K562 (cell line): ENCODE results near the gene FMN1. TPM values are rescaled to one million over a fixed set of nuclear protein-coding genes. Genes with fewer than 3 reads are reported as not detected.

Experiments used
- ATAC-seq: fragments of 200-7000 bp; cut with Tn5 transposase; 3 replicates; pipeline ENCODE4 v1.9.1; 2020; ENCODE audit warnings: moderate library complexity
- BruUV-seq: library from RNA; stranded (reverse); fragments of 400-500 nt; replicated peaks from 2 replicates; lab custom pipeline; 2021; lab: Mats Ljungman, UMichigan
- CTCF ChIA-PET: fragments of 300-600 bp; formaldehyde crosslinking; extraction: SDS; loops from one replicate; lab custom pipeline; 2021; ENCODE audit warnings: low intra/inter-chr PET ratio; lab: Yijun Ruan, JAX
- POLR2A ChIA-PET: fragments of 300-600, 350-650 bp; sonication (Branson Sonifier 250); formaldehyde crosslinking; extraction: SDS; loops from one replicate; lab custom pipeline; 2021; ENCODE audit warnings: antibody characterized with exemption, inconsistent platforms; lab: Yijun Ruan, JAX
- DNase-seq, 4 experiments: peaks; one replicate each; pipeline versions ENCODE4 v3.0.0 to v3.0.0-alpha.2; 2011 to 2018; ENCODE audit warnings: low spot score in 3 of 4, mixed read lengths in 3 of 4; ENCODE audit errors: extremely low read depth in 1 of 4
- FAIRE-seq: peaks from 2 replicates; lab custom pipeline; 2011; peaks lifted over from hg19 to GRCh38; lab: Jason Lieb, UNC
- H2AFZ ChIP-seq: 2 replicates; pipeline ENCODE4 v1.6.0; 2011; ENCODE audit warnings: low read depth, low read length, control low read depth, inconsistent platforms
- H3K27ac ChIP-seq: fragments of 200-600 bp; 3 replicates; pipeline ENCODE4 v1.8.0; 2011; ENCODE audit warnings: low read depth, mild to moderate bottlenecking, control low read depth, inconsistent platforms, low read length, moderate library complexity, mixed read lengths; ENCODE audit errors: extremely low read depth
- H3K27me3 ChIP-seq, 2 experiments: fragments of 300-600 bp in 1 of 2; 2 replicates in 1 of 2; 3 replicates in 1 of 2; pipeline versions ENCODE4 v1.6.0 to v1.8.0; 2011; ENCODE audit warnings: inconsistent platforms in 2 of 2, low read length in 2 of 2, mild to moderate bottlenecking in 1 of 2, mixed read lengths in 1 of 2, moderate library complexity in 1 of 2; ENCODE audit not compliant: control insufficient read depth in 2 of 2, insufficient read depth in 2 of 2
- H3K36me3 ChIP-seq: fragments of 300-600 bp; 3 replicates; pipeline ENCODE4 v1.8.0; 2011; ENCODE audit warnings: mild to moderate bottlenecking, low read length, inconsistent platforms; ENCODE audit not compliant: control insufficient read depth, insufficient read depth
- H3K4me1 ChIP-seq, 2 experiments: fragments of 200-600 bp in 1 of 2; replicated peaks in 1 of 2; 2 replicates in 1 of 2; 3 replicates in 1 of 2; pipeline versions ENCODE4 v1.5.1 to v1.8.0; 2011; ENCODE audit warnings: inconsistent platforms in 2 of 2, low read length in 2 of 2, mild to moderate bottlenecking in 1 of 2, mixed read lengths in 1 of 2, moderate library complexity in 1 of 2; ENCODE audit not compliant: control insufficient read depth in 2 of 2, insufficient read depth in 2 of 2
- H3K4me2 ChIP-seq: 2 replicates; pipeline ENCODE4 v1.6.1; 2011; ENCODE audit warnings: low read length, control low read depth, inconsistent platforms, mixed read lengths; ENCODE audit not compliant: insufficient read depth
- H3K4me3 ChIP-seq: fragments of 200-600 bp; sonication (generic), shearing (Covaris generic); 2 replicates; pipeline ENCODE4 v1.5.1; 2016; ENCODE audit warnings: control low read depth, inconsistent platforms
- H3K79me2 ChIP-seq: fragments of 200-600 bp; 3 replicates; pipeline ENCODE4 v1.8.0; 2011; ENCODE audit warnings: low read length, inconsistent platforms; ENCODE audit not compliant: control insufficient read depth, insufficient read depth
- H3K9ac ChIP-seq, 2 experiments: 2 replicates each; pipeline versions ENCODE4 v1.6.0 to v1.6.1; 2011; ENCODE audit warnings: low read depth in 2 of 2, low read length in 2 of 2, control low read depth in 1 of 2, inconsistent platforms in 1 of 2, mild to moderate bottlenecking in 1 of 2, mixed read lengths in 1 of 2; ENCODE audit not compliant: insufficient read depth in 1 of 2
- H3K9me1 ChIP-seq: one replicate; pipeline ENCODE4 v1.6.0; 2011; ENCODE audit warnings: inconsistent platforms, mild to moderate bottlenecking, low read length, moderate library complexity; ENCODE audit not compliant: control insufficient read depth, insufficient read depth
- H3K9me3 ChIP-seq: replicated peaks from 2 replicates; pipeline ENCODE4 v1.5.1; 2011; ENCODE audit warnings: low read depth, low read length, inconsistent platforms; ENCODE audit not compliant: control insufficient read depth, insufficient read depth
- H4K20me1 ChIP-seq: replicated peaks from 2 replicates; pipeline ENCODE4 v1.6.1; 2011; ENCODE audit warnings: low read length, inconsistent platforms, mixed read lengths; ENCODE audit not compliant: control insufficient read depth, insufficient read depth
- ARID1B ChIP-seq: fragments of 450-650 bp; IDR thresholded peaks from 2 replicates; pipeline ENCODE4 v1.6.1; 2016; ENCODE audit warnings: antibody characterized with exemption, mild to moderate bottlenecking, inconsistent platforms
- BCL6 ChIP-seq: fragments of 250-450 bp; sonication (Bioruptor Pico); IDR thresholded peaks from 2 replicates; pipeline ENCODE4 v1.4.0; 2020
- CBFB ChIP-seq: sonication (generic); formaldehyde crosslinking; IDR thresholded peaks from 2 replicates; pipeline ENCODE4 v1.4.0; 2020; ENCODE audit warnings: mild to moderate bottlenecking, missing genetic modification reagents
- CC2D1A ChIP-seq: fragments of 450-650 bp; IDR thresholded peaks from 2 replicates; pipeline ENCODE4 v1.6.1; 2017; ENCODE audit warnings: mild to moderate bottlenecking
- ELF4 ChIP-seq: fragments of 450-650 bp; formaldehyde crosslinking; IDR thresholded peaks from 2 replicates; pipeline ENCODE4 v1.4.0; 2022; ENCODE audit warnings: missing genetic modification characterization
- ESRRB ChIP-seq: fragments of 250-450 bp; sonication (Bioruptor Pico); IDR thresholded peaks from 2 replicates; pipeline ENCODE4 v1.5.0; 2020; ENCODE audit warnings: mild to moderate bottlenecking, moderate library complexity, borderline replicate concordance
- ETS2 ChIP-seq: IDR thresholded peaks from 2 replicates; pipeline ENCODE4 v1.6.1; 2016; ENCODE audit warnings: borderline replicate concordance, missing genetic modification characterization, mild to moderate bottlenecking, moderate library complexity, missing compliant biosample characterization; ENCODE audit not compliant: poor library complexity, severe bottlenecking
- FOXO4 ChIP-seq: fragments of 450-650 bp; formaldehyde crosslinking; IDR thresholded peaks from 2 replicates; pipeline ENCODE4 v1.4.0; 2020; ENCODE audit warnings: mild to moderate bottlenecking, moderate library complexity
- HOMEZ ChIP-seq: fragments of 250-450 bp; sonication (Bioruptor Pico); IDR thresholded peaks from 2 replicates; pipeline ENCODE4 v1.4.0; 2020; ENCODE audit warnings: mild to moderate bottlenecking, moderate library complexity
- MAFF ChIP-seq: IDR thresholded peaks from 2 replicates; pipeline ENCODE4 v1.6.1; 2012; ENCODE audit warnings: low read length, improper control_type of control experiment
- MYBL2 ChIP-seq, 2 experiments: fragments of 450-650 bp in 1 of 2; sonication (generic) in 1 of 2; formaldehyde crosslinking in 1 of 2; IDR thresholded peaks; 2 replicates each; pipeline versions ENCODE4 v1.6.1 to v1.8.1; 2017 to 2022; ENCODE audit warnings: borderline replicate concordance in 1 of 2, inconsistent platforms in 1 of 2, low read depth in 1 of 2, mild to moderate bottlenecking in 1 of 2, missing genetic modification reagents in 1 of 2, moderate library complexity in 1 of 2
- PHB ChIP-seq: fragments of 250-450 bp; sonication (Bioruptor Pico); IDR thresholded peaks from 2 replicates; pipeline ENCODE4 v1.5.0; 2021
- RNF2 ChIP-seq: sonication (generic); IDR thresholded peaks from 2 replicates; pipeline ENCODE4 v1.6.1; 2016
- TCF15 ChIP-seq: fragments of 250-450 bp; sonication (Bioruptor Pico); IDR thresholded peaks from 2 replicates; pipeline ENCODE4 v1.8.0; 2022; ENCODE audit warnings: moderate library complexity, mild to moderate bottlenecking, inconsistent platforms
- ZNF134 ChIP-seq: fragments of 250-450 bp; sonication (Bioruptor Pico); conservative IDR thresholded peaks from 2 replicates; pipeline ENCODE4 v1.4.0; 2020
- ZNF140 ChIP-seq: fragments of 250-450 bp; sonication (Bioruptor Pico); IDR thresholded peaks from 2 replicates; pipeline ENCODE4 v1.8.0; 2021; ENCODE audit warnings: moderate library complexity, mild to moderate bottlenecking, inconsistent platforms
- ZNF3 ChIP-seq: fragments of 250-450 bp; sonication (Bioruptor Pico); IDR thresholded peaks from 2 replicates; pipeline ENCODE4 v1.5.0; 2021; ENCODE audit warnings: mild to moderate bottlenecking, moderate library complexity
- ZNF511 ChIP-seq: sonication (generic); formaldehyde crosslinking; IDR thresholded peaks from 2 replicates; pipeline ENCODE4 v1.8.0; 2022; ENCODE audit warnings: mild to moderate bottlenecking, missing genetic modification reagents
- ZNF764 ChIP-seq: fragments of 250-450 bp; sonication (Bioruptor Pico); IDR thresholded peaks from 2 replicates; pipeline ENCODE4 v1.4.0; 2020; ENCODE audit warnings: low read depth, mild to moderate bottlenecking, moderate library complexity
- WGBS: fragments of 100-300 bp; shearing (Covaris generic); methylation state at CpG from one replicate; pipeline ENCODE4 v1.1.6; 2016; ENCODE audit warnings: low coverage, mixed read lengths; ENCODE audit not compliant: insufficient coverage; ENCODE audit errors: missing lambda C conversion rate; 5-methylcytosine and 5-hydroxymethylcytosine counted together
- in situ Hi-C: fragments of 300-500 bp; cut with MboI; formaldehyde crosslinking; loops from 4 replicates; pipeline ENCODE4 v1.15.0; 2018; ENCODE audit warnings: inconsistent platforms, mixed read lengths
- intact Hi-C: fragments of 100-400 bp; cut with micrococcal nuclease; formaldehyde crosslinking; loops from 2 replicates; pipeline ENCODE4 v1.14.2; 2022
- polyA plus RNA-seq, 8 experiments: library from polyadenylated mRNA; depleted of rRNA in 4 of 8; stranded (reverse) in 5 of 8; unstranded in 3 of 8; fragments of >200 nt; fragmentation: Nextera tagmentation in 2 of 8; fragmentation: Illumina TruSeq in 1 of 8; extraction: Ambion mirVana in 2 of 8; extraction: Trizol in 1 of 8; gene quantifications; 2 replicates each; pipeline versions ENCODE4 v1.2.1 to v1.2.3, GENCODE V29; 2011 to 2014; ENCODE audit warnings: inconsistent platforms in 1 of 8, missing spikeins in 1 of 8
- total RNA-seq, 7 experiments: library from RNA; depleted of rRNA in 6 of 7; stranded (reverse); fragments of >200 nt in 6 of 7; fragmentation: Illumina TruSeq in 2 of 7; extraction: Trizol in 2 of 7; gene quantifications; 2 replicates each; pipeline versions ENCODE4 v1.2.1 to v1.2.3, GENCODE V29; 2011 to 2021; ENCODE audit warnings: low replicate concordance in 1 of 7

The FMN1 gene
- total and polyA plus RNA-seq, 9 of the 15 experiments (the other 6 are each of a cell fraction or from before 2014, with no cell fraction given), result 0.03 to 0.07 (median 0.04) TPM; not detected in 6

- Histone ChIP-seq H3K27ac (no peak overlapping the region), H3K9me1 (no peaks in the 10 kb centered on the region), H3K9ac (no peak overlapping the region), H3K4me1 (peaks cover 0 to 2% of the 10 kb centered on the region in 2 experiments; a peak in 1 of 5 replicates), H3K27me3 (no peaks in the 10 kb centered on the region), H4K20me1 (no peaks in the 10 kb centered on the region), H3K4me2 (no peak overlapping the region), H3K79me2 (no peaks in the 10 kb centered on the region), H3K9me3 (no peaks in the 10 kb centered on the region), H2AFZ (no peak overlapping the region), H3K4me3 (no peak overlapping the region), H3K36me3 (no peaks in the 10 kb centered on the region)
- BruUV-seq, result no TSS peak
- ATAC-seq (no peak), FAIRE-seq (no peak), DNase-seq (no peak)
- POLR2A ChIA-PET, result interaction anchor here (1.0 kb wide), 1 partner anchor 18 kb away, joined by 3 read pairs; no protein-coding TSS in a partner anchor
- WGBS, result 16% methylated on average over 5 of the region's 5 CpGs
- intact Hi-C loops (no loop called here), in situ Hi-C loops (no loop called here)
- TF ChIP-seq ZNF140 (CRISPR knock-in tag) (no peak), MYBL2 (IDR thresholded peaks at IDR 0.05; ENCODE audit: low read depth) (no peak), MYBL2 (CRISPR knock-in tag; IDR thresholded peaks at IDR 0.05; ENCODE audit: borderline replicate concordance) (no peak), BCL6 (no peak), FOXO4 (no peak), HOMEZ (CRISPR knock-in tag) (no peak), MAFF (no peak), ZNF134 (CRISPR knock-in tag) (no peak), ZNF3 (no peak), ELF4 (CRISPR knock-in tag) (no peak), CC2D1A (no peak), TCF15 (no peak), ZNF764 (CRISPR knock-in tag) (no peak), ZNF511 (CRISPR knock-in tag) (no peak), PHB (no peak), ESRRB (CRISPR knock-in tag) (no peak), RNF2 (no peak), ARID1B (no peak), ETS2 (tag) (no peak), CBFB (CRISPR knock-in tag) (no peak)
- CTCF ChIA-PET, result no interaction called here
These were observed 315.4 kb downstream of the FMN1 start for GRCh38 chr15:32878869-32879805.
